Dedifferentiated amniotic fluid mesenchymal stem cell (primary cell): ENCODE results near the gene TPRG1.
A peak's percentile ranks its signal among the peaks of the same experiment; 100 is the strongest.

Experiments
- DNase-seq: peaks from one replicate; pipeline ENCODE4 v3.0.0-alpha.2; 2016; ENCODE audit errors: extremely low spot score

Gene TPRG1

DNA sequence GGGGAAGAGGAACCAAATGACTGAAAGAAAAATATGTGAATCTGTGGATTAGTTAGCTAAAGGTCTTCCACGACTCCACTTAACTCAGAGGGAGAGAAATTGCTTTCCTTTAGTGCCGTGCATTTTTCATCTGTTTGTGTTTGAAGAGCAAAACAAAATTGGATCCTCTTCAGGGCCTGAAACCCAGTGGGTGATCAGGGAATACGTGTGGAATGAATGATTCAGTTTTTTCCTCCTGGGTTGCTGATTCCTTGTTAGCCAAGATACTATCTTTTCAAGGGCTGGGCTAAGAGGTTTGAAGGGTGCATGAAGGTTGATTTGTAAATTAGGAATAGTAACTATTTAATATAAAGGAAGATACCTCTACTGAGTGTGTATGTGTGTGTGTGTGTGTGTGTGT is 61.0 kb downstream of the TPRG1 start:
- no peak for DNase-seq

DNA sequence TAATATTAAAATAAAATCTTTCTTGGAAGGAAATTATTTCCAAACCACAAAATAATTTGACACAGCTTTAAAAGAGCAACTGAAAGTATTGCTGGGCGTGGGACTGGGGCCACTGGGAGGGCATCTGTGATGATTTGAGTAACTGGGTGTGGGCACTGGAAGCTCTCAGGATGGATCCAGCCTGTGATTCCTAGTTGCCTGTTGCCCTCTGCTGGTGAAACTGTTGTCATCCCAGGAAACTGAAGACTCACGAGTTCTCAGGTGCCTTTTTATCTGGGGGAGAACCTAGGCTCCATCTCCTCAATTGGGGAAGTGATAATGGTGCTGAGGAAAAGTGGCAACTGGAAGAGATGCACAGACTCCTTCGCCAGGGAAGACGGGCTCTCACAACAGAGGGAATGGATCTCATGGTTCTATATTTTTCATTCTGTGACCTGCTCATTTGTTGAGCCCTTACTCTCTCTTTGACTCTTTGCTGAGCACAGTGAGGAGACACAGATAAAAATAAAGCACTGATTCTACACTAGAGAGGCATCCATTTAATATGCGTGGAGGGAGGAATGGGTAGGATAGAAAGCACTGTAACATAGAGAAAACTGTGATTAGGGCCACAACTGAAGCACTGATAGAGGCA is 61.6 kb downstream of the TPRG1 start:
- DNase-seq, result peak; percentile 89

DNA sequence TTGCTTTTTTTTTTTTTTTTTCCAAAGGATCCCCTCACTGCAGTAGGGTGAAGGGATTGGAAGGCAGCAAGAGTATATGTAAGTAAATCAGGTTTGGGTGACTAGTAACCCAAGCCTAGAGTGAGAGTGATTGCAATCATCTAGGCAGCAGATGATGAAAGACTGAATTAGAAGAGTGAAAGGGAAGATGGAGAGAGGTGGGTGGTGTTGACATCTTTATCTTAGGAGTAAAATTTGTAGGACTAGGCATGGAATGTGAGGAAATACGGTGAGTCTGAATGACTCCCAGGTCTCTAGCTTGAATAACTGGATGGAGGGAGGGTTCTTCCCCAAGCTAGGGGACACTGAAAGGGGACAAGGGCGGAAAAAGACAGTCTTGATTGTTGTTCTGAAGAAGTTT is 63.4 kb downstream of the TPRG1 start:
- DNase-seq, result no peak

DNA sequence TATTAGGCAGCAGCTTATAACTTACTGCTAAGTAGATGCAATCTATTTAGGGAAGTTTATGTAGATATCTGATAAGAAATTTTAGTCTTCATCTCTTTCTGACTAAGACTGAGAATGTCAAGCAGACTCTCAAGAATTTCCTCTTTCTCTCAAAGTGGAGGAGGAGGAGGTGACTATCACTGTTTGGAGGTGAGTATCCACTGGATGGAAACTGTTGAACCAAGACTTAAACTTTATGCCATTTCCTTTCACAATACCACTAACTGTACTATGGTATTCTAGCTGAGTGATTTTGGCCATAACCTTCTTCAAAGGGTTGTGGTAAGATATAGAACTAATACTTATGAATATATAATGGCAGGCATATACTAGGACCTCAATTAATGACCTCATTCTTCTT is 64.6 kb downstream of the TPRG1 start:
- no peak for DNase-seq

DNA sequence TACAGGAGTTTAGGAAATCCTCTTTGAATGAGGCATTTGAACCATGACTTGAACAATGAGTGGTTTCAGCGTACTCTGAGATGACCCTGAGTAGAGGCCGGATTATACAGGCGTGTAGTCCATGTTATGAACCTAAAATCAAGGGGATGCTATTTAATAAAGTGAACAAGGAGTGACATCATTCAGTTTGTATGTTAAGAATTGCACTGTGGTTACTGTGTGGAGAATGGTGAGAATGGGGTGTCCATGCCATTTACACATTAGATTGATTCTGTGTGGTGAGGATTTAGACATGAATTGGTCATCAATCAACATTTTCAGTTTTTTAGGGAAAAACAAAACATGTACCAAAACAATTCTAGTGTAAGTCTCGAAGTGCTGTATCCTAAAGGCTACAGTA is 65.8 kb downstream of the TPRG1 start:
- no peak for DNase-seq

DNA sequence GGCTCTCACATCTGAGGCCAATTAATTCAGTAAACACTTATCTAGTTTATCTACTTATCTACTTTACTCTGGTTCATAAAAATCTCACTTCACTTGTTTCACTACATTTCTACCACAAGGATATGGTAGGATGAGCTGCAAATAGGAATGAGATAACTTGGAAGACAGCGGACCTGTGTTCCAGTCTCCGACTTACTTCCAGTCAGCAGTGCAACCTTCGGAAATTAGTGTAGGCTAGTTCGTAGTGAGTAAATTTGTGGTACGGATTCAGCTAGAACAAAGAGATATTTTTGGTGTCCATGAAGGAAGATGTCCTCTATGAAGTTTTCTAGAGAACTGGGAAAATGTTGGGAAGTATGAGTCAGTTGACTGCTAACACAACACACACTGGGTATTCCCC is 66.3 kb downstream of the TPRG1 start:
- DNase-seq, result no peak

DNA sequence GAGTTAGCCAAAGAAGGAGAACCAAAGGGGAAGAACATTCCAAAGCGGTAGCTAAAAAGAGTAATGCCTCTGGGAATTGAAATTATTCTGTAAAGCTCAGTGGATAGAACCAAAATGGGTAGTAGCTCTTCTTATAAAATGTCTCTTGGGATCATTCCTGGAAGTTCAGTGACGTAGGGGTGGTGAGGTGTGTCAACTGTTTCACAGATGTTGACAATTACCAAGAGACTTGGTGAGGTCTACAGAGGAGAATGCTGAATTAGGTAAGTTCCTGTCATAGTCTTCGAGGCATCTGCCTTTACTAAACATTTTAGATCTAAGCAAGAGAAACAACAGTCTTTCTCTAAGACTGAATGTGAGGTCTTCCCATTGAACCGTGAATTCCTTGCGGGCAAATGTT is 67.8 kb downstream of the TPRG1 start:
- no peak for DNase-seq

DNA sequence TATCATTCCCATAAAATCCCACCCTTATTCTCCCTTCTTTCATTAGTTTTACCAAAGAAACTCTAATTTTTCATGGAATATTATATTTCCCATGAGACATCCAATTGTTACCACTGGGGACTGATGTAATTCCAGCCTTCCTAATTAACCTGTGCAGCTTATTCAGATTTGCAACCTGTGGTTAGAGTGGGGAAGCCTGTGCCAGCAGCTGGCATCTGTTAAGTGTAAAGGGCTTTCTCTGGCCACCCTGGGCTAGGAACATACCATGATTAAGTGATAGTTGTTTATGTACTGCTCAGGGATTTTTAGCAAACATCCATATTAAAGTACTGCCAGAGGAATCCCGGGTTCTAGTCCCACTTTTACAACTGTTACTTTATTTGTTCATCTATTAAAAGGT is 78.2 kb downstream of the TPRG1 start:
- no peak for DNase-seq

DNA sequence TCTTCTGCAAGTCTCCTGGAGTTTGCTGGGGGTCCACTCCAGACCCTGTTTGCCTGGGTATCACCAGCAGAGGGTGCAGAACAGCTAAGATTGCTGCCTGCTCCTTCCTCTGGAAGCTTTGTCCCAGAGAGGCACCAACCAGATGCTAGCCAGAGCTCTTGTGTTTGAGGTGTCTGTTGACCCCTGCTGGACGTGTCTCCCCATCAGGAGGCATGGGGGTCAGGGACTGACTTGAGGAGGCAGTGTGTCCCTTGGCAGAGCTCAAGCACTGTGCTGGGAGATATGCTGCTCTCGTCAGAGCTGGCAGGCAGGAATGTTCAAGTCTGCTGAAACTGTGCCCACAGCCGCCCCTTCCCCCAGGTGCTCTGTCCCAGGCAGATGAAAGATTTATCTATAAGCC is 86.5 kb downstream of the TPRG1 start:
- no peak for DNase-seq

DNA sequence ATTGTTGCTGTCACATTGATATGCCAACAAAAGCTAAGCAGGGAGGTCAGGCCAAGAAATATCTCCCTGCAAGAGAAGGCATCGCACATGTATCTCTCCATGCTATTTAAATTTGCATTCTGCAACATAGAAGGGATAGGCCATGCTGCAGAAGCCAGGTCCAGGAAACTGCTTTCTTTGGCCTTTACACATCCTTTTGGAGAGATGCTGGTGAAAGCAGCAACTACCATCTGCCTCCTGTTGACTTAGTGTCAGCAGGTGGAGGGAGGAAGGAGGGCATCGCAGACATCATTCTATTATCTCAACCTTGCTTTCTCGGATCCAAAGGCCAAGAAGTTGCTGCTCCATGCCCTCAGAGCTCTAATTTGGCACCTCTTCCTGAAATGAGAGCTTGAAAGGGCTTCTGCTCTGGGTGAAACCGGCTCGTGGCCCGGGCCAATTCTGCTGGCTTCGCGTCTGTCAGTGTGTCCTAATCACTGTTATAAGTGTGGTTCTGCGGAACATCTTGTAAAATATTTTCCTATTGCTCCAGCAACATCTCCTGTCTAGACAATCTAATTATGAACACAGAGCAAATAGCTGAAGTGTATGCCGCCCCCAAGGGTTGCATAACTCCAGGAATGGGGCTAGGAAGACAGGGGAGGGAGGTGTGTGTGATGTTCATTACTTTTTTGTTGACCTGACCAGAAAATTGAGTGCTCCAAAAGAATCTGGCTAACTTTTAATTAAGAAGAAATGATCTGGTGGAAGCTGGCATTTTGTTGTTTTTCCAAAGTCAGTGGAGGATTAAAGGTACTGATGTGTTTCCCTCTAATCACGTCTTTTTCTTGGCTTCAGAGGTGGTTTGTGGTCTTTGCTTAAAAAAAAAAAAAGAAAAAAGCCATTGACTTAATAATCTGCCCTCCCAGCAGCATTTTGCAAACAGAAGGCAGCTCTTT is 89.1 kb downstream of the TPRG1 start:
- no peak for DNase-seq

DNA sequence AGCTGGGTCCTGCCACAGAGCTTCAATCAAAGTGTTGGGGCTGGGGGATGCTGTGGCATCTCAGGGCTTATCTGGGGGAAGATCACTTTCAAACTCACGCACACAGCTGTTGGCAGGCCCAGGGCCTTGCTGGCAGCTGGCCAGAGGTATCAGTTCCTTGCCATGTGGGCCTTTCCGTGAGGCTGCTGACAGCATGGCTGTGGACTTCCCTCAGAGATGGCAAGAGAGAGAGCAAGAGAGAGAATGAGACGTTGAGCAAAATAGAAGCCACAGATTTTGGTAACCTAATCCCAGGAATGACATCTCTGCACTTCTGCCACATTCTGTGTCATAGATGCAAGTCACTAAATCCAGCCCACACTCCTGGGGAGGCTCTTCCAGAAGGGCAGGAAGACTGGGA is 91.0 kb downstream of the TPRG1 start:
- no peak for DNase-seq

DNA sequence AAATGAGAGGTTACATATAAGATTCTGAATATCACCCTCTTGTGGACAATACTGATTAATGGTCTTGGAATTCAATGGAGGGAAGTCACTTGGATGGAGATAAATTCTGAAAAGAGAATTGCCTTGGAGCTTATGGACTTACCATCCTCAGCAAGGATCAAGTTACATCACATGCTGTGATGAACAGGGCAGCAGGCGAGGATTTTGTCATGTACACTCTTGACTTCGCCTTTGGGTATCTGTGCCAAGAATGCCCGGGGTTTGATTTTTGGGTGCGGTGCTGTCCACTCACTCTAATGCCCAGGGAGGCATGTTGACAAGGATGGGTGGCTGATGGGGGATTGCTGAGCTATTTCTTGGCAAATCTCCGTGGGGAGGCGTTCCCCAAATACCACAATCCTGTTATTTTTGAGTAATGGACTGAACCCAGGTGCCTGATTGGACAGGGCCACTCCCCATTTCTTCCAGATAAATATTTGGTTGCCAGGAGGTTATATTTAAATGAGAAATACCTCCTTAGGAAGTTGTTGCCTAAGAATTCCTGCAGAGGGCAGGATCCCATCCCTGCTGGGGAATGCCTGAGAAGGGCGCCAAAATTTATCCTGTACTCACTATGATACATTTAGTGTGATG is 96.3 kb downstream of the TPRG1 start:
- no peak for DNase-seq

DNA sequence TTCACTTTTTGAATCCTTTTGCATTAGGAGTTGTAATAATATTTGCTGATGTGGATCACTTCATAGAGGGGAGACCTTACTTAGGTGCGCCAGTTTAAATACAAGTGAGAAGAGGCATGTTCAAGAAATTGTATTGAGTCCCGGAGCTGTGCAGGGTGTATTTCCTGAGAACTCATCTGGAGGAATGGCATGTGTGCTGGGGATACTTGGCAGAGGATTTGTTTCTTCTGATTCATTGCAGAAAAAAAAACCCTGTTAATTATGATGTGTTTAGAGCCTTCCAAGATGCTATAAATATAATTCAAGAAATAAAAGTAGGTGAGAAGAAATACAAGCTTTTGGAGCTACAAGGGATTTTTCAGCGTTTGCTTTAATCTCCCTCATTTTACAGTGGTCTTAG is 97.6 kb downstream of the TPRG1 start:
- DNase-seq, result no peak

DNA sequence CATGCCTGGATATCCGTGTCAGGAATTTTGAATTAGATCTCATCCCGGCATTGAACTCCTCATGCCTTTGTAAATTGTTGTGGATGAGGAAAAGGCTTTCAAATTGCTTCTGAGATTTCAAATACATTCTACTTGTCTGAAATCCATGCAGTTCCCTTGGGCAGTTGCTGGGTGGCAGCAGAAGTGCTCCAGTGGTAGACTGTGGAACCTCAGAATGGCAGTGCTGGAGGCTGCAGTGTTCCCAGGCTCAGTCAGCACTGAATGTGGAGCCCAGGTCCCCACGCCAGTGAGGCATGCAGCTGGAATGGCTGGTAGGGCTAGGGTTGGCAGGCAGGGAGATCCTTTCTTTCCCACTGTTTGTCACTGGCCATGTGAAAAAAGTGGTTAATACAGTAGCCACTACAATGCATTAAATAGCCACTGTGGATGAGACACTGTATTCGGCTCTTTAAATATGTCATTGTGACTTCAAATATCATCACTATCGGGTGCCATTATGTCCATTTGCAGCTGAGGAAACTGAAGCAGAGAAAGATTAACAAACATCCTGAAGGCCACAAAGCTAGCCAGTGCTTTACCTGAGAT is 98.6 kb downstream of the TPRG1 start:
- peak; percentile 82 for DNase-seq

DNA sequence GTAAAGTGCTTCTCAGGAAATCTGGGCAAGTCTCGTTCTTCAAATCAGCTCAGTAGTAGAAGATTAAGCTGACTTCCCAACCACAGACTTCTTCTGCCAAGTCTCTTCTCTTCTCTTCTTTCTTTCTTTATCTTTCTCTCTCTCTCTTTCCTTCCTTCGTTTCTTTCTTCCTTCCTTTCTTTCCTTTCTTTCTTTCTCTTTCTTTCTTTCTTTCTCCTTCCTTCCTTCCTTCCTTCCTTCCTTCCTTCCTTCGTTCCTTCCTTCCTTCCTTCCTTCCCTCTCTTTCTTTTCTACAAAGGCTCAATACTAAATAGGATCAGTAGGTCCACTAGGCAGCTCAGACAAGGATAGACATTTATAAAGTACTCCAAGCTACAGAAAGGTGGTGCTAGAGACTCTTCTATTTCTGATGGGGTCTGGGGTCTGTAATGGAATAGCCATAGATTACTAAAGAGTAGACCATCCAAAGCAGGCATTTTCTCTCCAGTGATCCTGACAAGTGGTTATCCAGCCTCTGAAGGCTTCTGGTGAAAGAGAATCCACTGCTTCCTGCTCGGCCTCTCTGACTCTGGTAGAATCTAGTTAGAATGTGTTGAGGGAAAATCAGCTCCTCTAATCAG is 100.8 kb downstream of the TPRG1 start:
- DNase-seq, result no peak

DNA sequence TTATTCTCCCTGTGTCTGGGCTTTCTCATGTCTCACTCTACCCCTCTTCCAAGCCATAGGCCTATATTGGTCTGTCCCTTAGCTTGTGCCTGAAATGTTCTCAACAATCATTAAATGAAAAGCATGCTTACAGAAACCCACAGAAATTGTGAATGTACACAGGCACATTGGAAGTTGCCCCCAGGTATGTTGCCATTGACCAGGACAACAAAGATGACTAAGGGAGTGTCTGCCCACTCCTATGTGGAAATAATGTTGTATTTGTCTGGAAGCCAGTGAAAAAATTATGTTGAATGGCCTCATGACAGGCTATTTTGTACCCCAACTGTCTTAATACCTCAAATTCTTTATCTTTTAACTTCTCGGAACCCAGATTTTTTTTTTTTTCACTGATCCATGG is 102.0 kb downstream of the TPRG1 start:
- DNase-seq, result no peak

DNA sequence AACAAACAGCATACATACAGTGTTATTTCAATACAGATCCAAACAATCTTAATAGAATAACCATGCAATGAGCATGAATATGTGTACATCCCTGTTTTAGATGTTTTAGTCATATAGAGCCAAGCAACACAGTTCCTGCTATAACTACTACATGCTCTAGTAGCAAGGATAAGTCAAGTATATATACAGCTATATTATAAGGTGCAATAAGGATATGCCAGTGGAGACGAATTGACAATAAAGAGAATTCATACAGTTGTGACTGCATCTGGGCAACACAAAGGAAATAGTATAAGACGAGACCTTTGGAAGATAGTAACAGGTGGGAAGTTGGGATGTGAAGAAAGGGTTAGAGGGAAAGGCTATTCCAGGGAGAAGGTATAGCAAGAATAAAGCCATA is 103.4 kb downstream of the TPRG1 start:
- DNase-seq, result no peak

DNA sequence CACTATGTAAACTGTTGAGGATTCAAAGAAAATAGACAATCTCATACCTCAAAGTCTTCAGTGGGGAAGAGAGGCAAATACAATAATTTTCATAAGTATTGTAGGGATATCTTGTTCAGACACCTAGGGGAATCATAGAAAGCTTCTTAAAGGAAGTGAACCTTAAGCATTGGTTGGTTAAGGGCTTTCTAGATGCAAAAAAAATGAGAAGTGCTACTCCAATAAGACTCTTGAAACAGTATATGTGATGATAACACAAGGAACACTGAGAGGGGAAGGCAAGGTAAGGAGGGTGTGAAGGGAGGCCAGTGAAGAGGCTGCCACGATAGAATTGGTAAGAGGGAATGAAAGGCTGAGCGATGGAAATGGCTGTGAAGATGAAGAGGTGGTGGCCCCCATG is 104.1 kb downstream of the TPRG1 start:
- DNase-seq, result no peak

DNA sequence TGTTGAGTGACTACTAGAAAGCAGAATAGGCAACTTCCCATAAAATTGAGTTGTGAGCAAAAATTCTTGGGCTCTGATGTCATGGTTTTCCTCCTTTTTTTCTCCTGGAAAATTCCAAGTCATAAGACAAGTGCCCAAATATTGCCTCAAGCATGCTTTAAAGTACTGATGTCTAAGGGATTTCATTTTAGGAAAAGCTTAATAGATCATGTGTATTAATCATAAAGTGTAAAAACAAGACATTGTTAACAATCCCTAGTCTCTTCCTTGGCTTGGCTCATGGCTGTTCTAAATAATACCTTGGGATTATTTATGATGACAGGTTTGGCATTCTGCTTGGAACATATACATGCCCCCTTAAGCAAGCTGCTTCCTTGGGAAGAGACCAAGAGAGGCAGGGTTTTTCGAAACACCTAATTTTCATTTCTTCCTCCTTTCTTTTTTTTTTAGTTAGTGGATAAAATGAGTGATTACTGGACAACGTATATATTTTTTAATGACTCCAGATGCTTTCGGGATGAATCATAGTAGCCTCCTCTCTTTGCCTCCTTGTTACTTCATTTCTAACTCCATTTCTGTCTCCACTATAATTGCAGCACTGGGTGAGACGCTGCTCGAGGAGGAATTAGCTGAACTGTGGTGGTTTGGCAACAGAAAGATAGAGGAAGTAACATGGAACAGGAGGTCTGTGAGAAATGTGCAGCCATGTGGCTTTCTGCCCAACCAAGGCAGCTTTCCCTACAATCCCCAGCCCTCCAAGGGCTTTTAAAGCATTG is 104.9 kb downstream of the TPRG1 start:
- peak; percentile 40 for DNase-seq

DNA sequence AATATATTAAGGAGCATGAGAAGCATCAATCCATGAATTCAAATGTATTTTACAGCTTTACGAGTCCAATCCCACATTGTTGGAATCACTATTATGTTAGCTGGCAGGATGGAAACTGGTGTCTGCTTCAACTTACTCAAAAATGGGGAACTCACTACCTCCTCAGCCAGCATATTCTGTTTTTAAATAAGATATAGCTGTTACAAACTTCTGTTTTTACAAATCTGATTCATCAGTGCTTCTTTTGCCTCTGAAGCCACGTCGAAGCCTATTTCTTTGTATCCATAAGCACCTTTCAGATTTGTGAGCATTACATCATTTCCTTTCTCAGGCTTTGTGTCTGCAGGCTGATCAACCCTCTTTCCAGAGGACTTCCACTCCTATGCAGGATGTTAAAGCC is 105.9 kb downstream of the TPRG1 start:
- DNase-seq, result no peak

DNA sequence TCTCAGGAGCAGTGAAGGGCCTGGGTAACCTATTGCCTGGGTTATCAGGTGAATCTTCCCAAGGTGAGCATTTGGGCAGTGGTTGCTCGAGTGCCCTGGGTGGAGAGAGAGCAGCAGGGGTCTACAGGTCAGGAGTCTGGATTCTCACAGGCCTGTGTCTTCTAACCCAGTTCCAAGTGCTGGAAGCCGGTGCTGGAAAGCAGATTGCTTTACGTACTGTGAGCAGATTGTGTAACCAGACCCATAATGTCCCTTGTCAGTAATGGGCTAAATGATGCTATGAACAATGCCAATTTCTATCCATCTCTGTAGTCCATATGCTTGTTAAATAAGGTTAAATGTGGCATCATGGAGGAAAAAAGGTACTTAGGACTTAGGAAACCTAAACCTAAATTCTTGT is 106.5 kb downstream of the TPRG1 start:
- DNase-seq, result no peak
